Endothelial cell of umbilical vein (primary cell): ENCODE measurements around the gene LRIG1. TPM values are rescaled to one million over a fixed set of nuclear protein-coding genes. Genes with fewer than 3 reads are reported as not detected.

ENCODE experiments used
- BruUV-seq: library from RNA; stranded (reverse); fragments of 400-500 nt; replicated peaks from 2 replicates; lab custom pipeline; 2021; lab: Mats Ljungman, UMichigan
- CTCF ChIA-PET: fragments of 300-600, 350-600 bp; sonication (Branson Sonifier 250); formaldehyde crosslinking; loops from one replicate; lab custom pipeline; 2021; ENCODE audit warnings: antibody characterized with exemption, inconsistent platforms; lab: Charles Lee
- POLR2A ChIA-PET: fragments of 300-600, 350-600 bp; sonication (Branson Sonifier 250); formaldehyde crosslinking; loops from one replicate; lab custom pipeline; 2021; ENCODE audit warnings: antibody characterized with exemption, inconsistent platforms; lab: Charles Lee
- DNase-seq: peaks from one replicate; pipeline ENCODE4 v3.0.0-alpha.2; 2011; ENCODE audit warnings: low read depth, low spot score
- FAIRE-seq: peaks from 2 replicates; lab custom pipeline; 2011; peaks lifted over from hg19 to GRCh38; lab: Jason Lieb, UNC
- H2AFZ ChIP-seq: 2 replicates; pipeline ENCODE4 v1.6.0; 2012; ENCODE audit warnings: low read depth, low read length, control low read depth, inconsistent platforms
- H3K27ac ChIP-seq: 2 replicates; pipeline ENCODE4 v1.5.1; 2011; ENCODE audit warnings: low read depth, mild to moderate bottlenecking, control low read depth, low read length, moderate library complexity; ENCODE audit not compliant: insufficient read depth
- H3K27me3 ChIP-seq, 2 experiments: 2 replicates each; pipeline versions ENCODE4 v1.6.0 to v1.6.1; 2011; ENCODE audit warnings: low read length in 2 of 2, mixed read lengths in 1 of 2; ENCODE audit not compliant: control insufficient read depth in 2 of 2, insufficient read depth in 2 of 2
- H3K36me3 ChIP-seq, 2 experiments: 2 replicates in 1 of 2; 3 replicates in 1 of 2; pipeline ENCODE4 v1.5.1; 2011; ENCODE audit warnings: low read length in 2 of 2, mild to moderate bottlenecking in 1 of 2, moderate library complexity in 1 of 2; ENCODE audit not compliant: control insufficient read depth in 2 of 2, insufficient read depth in 2 of 2; ENCODE audit errors: extremely low read depth in 1 of 2
- H3K4me1 ChIP-seq: 3 replicates; pipeline ENCODE4 v1.5.1; 2011; ENCODE audit warnings: mild to moderate bottlenecking, low read length; ENCODE audit not compliant: control insufficient read depth, insufficient read depth; ENCODE audit errors: extremely low read depth
- H3K4me2 ChIP-seq: 2 replicates; pipeline ENCODE4 v1.6.1; 2011; ENCODE audit warnings: low read length, control low read depth, mixed read lengths; ENCODE audit not compliant: insufficient read depth
- H3K4me3 ChIP-seq, 3 experiments: fragments of 200-600 bp in 1 of 3; sonication (generic), shearing (Covaris generic) in 1 of 3; replicated peaks in 1 of 3; 2 replicates each; pipeline ENCODE4 v1.5.1; 2011 to 2016; ENCODE audit warnings: control low read depth in 3 of 3, low read length in 3 of 3, mild to moderate bottlenecking in 2 of 3, inconsistent platforms in 1 of 3, low read depth in 1 of 3, moderate library complexity in 1 of 3; ENCODE audit not compliant: insufficient read depth in 1 of 3
- H3K79me2 ChIP-seq: 2 replicates; pipeline ENCODE4 v1.6.0; 2012; ENCODE audit warnings: low read length, inconsistent platforms; ENCODE audit not compliant: control insufficient read depth, insufficient read depth
- H3K9ac ChIP-seq: replicated peaks from 2 replicates; pipeline ENCODE3; 2011; ENCODE audit warnings: low read length, control low read depth; ENCODE audit not compliant: insufficient read depth; ENCODE audit errors: extremely low read depth
- H3K9me1 ChIP-seq: replicated peaks from 3 replicates; pipeline ENCODE4 v1.6.0; 2011; ENCODE audit warnings: mild to moderate bottlenecking, low read length; ENCODE audit not compliant: control insufficient read depth, insufficient read depth; ENCODE audit errors: extremely low read depth
- H3K9me3 ChIP-seq: replicated peaks from 2 replicates; pipeline ENCODE4 v1.5.1; 2012; ENCODE audit warnings: low read length, inconsistent platforms; ENCODE audit not compliant: control insufficient read depth, insufficient read depth
- H4K20me1 ChIP-seq: replicated peaks from 2 replicates; pipeline ENCODE3; 2011; ENCODE audit warnings: mild to moderate bottlenecking, low read length; ENCODE audit not compliant: control insufficient read depth, insufficient read depth; ENCODE audit errors: extremely low read depth
- CTCF ChIP-seq, 2 donors: IDR thresholded peaks; 1 replicate in 1 of 2; 2 replicates in 1 of 2; pipeline ENCODE4 v1.5.1; 2011; ENCODE audit warnings: low read length in 2 of 2, mild to moderate bottlenecking in 2 of 2, moderate library complexity in 2 of 2, control low read depth in 1 of 2, inconsistent platforms in 1 of 2, low read depth in 1 of 2; ENCODE audit not compliant: insufficient read depth in 1 of 2; ENCODE audit errors: extremely low read depth in 1 of 2
- EZH2 ChIP-seq: IDR thresholded peaks from 2 replicates; pipeline ENCODE4 v1.6.1; 2012; ENCODE audit warnings: borderline replicate concordance, low read depth, mild to moderate bottlenecking, moderate library complexity, low read length, inconsistent platforms; ENCODE audit not compliant: severe bottlenecking
- FOS ChIP-seq: IDR thresholded peaks from 2 replicates; pipeline ENCODE4 v1.6.1; 2011; ENCODE audit warnings: mild to moderate bottlenecking, low read length, moderate library complexity, borderline replicate concordance; ENCODE audit not compliant: insufficient read depth
- GATA2 ChIP-seq: IDR thresholded peaks from 2 replicates; pipeline ENCODE4 v1.7.0; 2011; ENCODE audit warnings: low read depth, mild to moderate bottlenecking, moderate library complexity, mixed read lengths, low read length; ENCODE audit not compliant: insufficient read length, insufficient read depth
- JUN ChIP-seq: IDR thresholded peaks from 2 replicates; pipeline ENCODE4 v1.6.1; 2011; ENCODE audit warnings: borderline replicate concordance, low read depth; ENCODE audit not compliant: insufficient read length, insufficient read depth
- MAX ChIP-seq: IDR thresholded peaks from 2 replicates; pipeline ENCODE4 v1.6.1; 2011; ENCODE audit not compliant: insufficient read depth, insufficient read length
- MYC ChIP-seq: IDR thresholded peaks from one replicate; pipeline ENCODE4 v1.6.1; 2011; ENCODE audit warnings: mild to moderate bottlenecking, low read depth, low read length
- POLR2A ChIP-seq: IDR thresholded peaks from 2 replicates; pipeline ENCODE4 v1.6.1; 2012; ENCODE audit warnings: low read depth, mild to moderate bottlenecking, control low read depth, low read length
- POLR2AphosphoS5 ChIP-seq: IDR thresholded peaks from 2 replicates; pipeline ENCODE4 v1.6.1; 2012; ENCODE audit warnings: low read depth, mild to moderate bottlenecking, control low read depth, low read length, moderate library complexity; ENCODE audit not compliant: insufficient read depth
- dilution Hi-C: fragments of 300-500 bp; cut with MboI; formaldehyde crosslinking; loops from one replicate; pipeline ENCODE4 v1.15.0; 2019; ENCODE audit warnings: low sequenced_read_pairs; ENCODE audit not compliant: extremely low pct_ligation_motif_present
- intact Hi-C: fragments of 100-400 bp; cut with micrococcal nuclease; formaldehyde crosslinking; loops from one replicate; pipeline ENCODE4 v1.10.0; 2022
- polyA plus RNA-seq, 4 experiments: library from polyadenylated mRNA; depleted of rRNA in 3 of 4; stranded (reverse) in 3 of 4; unstranded in 1 of 4; fragments of >200 nt; gene quantifications; 2 replicates each; pipeline versions ENCODE4 v1.2.1 to v1.2.3, GENCODE V29; 2011 to 2012; ENCODE audit warnings: missing spikeins in 1 of 4
- total RNA-seq: library from RNA; stranded (reverse); gene quantifications from 2 replicates; pipeline ENCODE4 v1.2.3, GENCODE V29; 2021

Gene LRIG1
- total and polyA plus RNA-seq, 2 donors (not counting 3 experiments of a cell fraction or from before 2014, with no cell fraction given): 50.3 to 52.2 TPM

GRCh38 chr3:66490984-66491383 is 9.8 kb downstream of the LRIG1 start:
- CTCF ChIA-PET: interaction anchor here (0.9 to 2.1 kb wide), 9 partner anchors 8 to 113 kb away, joined by 3 to 11 read pairs (median 4); no protein-coding TSS in a partner anchor
- H3K4me2 ChIP-seq: no peak overlapping the region
- no peak for FAIRE-seq
- peaks cover 2% of the 10 kb centered on the region for H3K9me1 ChIP-seq
- BruUV-seq: no TSS peak
- dilution Hi-C loops (no loop called here), intact Hi-C loops (loop anchor here (1.0 kb wide), 1 partner anchor 8 kb away; no protein-coding TSS in a partner anchor)
- no peak for DNase-seq
- no peaks in the 10 kb centered on the region for H3K36me3 ChIP-seq
- H3K27me3 ChIP-seq: no peaks in the 10 kb centered on the region
- TF ChIP-seq CTCF (IDR thresholded peaks at IDR 0.05; ENCODE audit: extremely low read depth in 1 of 2, insufficient read depth in 1 of 2, low read depth in 1 of 2, low read length in 2 of 2) (no peak), FOS (no peak), MYC (no peak), JUN (no peak), POLR2AphosphoS5 (no peak), MAX (no peak), GATA2 (no peak), EZH2 (no peak), POLR2A (no peak)
- H3K79me2 ChIP-seq: peaks cover 59% of the 10 kb centered on the region
- peaks cover 33% of the 10 kb centered on the region for H3K4me1 ChIP-seq
- no peak overlapping the region for H2AFZ ChIP-seq
- no peak overlapping the region for H3K27ac ChIP-seq
- POLR2A ChIA-PET: interaction anchor here (0.5 kb wide), 1 partner anchor 11 kb away, joined by 10 read pairs; no protein-coding TSS in a partner anchor
- H3K9ac ChIP-seq: no peak overlapping the region
- H3K4me3 ChIP-seq: no peak overlapping the region
- no peaks in the 10 kb centered on the region for H3K9me3 ChIP-seq
- no peaks in the 10 kb centered on the region for H4K20me1 ChIP-seq
